ENCODE data around the gene MRPL58.
"Not testable (repeated sequence)": the region's sequence is repeated elsewhere in the genome, so short reads cannot be mapped to it uniquely, and the experiment has no call there.

Gene MRPL58

GRCh38 chr17:75012096-75012345 is 449 bp upstream of the MRPL58 start:
- no peak for DNase-seq (ENCODE audit: low read depth in 2 of 3, low spot score in 2 of 3)

GRCh38 chr17:75013092-75013559 is 656 bp downstream of the MRPL58 start:
- no peak for DNase-seq (ENCODE audit: low read depth in 2 of 3, low spot score in 2 of 3)

DNA sequence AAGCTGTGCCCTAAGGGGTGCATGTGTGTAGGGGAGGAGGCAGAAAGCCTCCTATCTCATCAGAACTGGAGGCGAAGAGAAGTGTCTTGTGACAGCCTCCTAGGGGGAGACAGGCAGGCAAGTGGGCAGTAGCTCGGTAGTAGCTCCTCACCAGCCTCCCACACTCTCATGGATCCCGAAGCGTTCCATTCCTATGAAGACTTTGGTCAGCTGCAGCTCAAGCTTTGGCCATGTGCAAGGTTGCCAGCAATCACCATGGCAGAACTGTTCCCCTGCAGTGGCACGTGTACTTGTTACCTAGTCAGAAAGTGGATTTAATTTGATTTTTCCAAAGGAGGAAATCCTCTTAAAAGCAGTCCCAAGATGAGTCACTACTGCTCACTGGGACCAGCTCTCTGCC is 6.7 kb downstream of the MRPL58 start:
- DNase-seq (ENCODE audit: low read depth in 2 of 3, low spot score in 2 of 3) = no peak

- DNase-seq (ENCODE audit: low read depth in 2 of 3, low spot score in 2 of 3) = no peak
Observed at GRCh38 chr17:75019710-75020109, 7.2 kb downstream of the MRPL58 start.

DNA sequence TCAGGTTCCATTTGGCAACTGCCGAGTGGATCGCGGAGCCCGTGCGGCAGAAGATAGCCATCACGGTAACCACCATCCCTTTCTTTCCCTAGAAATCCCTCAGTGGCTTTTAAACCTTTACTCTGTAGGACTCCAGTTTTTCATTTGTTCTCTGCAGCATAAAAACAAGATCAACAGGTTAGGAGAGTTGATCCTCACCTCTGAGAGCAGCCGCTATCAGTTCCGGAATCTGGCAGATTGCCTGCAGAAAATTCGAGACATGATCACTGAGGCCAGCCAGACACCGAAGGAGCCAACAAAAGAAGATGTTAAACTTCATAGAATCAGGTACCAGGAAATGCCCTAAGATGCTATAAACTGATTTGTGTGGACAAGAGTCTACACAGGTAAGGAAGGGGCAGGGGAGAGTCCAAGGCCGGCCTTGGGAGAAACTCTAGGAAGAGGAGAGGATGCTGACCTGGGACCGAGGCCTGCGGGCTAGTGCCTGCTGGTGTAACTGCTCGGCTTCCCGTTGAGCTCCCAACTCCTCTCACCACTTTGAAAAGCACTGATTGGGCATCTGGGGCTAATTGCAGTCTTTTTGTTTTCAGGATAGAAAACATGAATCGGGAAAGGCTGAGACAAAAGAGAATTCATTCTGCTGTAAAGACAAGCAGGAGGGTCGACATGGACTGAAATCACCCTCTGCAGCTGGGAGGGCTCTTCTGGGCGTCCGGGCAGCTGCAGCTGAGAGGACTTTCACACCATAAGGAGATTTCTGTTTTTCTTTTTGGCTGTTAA is 8.1 kb downstream of the MRPL58 start:
- no peak for DNase-seq (ENCODE audit: low read depth in 2 of 3, low spot score in 2 of 3)

GRCh38 chr17:75024686-75025397 is 12.4 kb downstream of the MRPL58 start:
- DNase-seq (ENCODE audit: low read depth in 2 of 3, low spot score in 2 of 3) = no peak

GRCh38 chr17:75025398-75025734 is 12.9 kb downstream of the MRPL58 start:
- DNase-seq (ENCODE audit: low read depth in 2 of 3, low spot score in 2 of 3) = not testable (repeated sequence)

DNA sequence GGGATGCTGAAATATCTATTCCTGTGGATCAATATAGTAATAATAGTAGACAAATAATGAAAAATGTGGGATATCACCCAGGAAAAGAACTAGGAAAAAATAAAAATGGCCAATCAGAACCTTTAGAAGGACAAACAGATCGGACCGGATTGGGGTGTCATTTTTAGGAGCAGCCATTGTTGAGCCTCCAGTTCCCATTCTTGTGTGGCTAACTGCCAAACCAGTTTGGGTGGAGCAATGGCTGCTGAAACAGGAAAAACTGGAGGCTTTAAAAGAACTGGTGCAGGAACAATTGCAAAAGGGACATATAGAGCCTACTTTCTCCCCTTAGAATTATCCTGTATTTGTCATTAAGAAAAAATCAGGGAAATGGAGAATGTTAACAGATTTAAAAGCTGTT is 14.2 kb downstream of the MRPL58 start:
- not testable (repeated sequence) for DNase-seq (ENCODE audit: low read depth in 2 of 3, low spot score in 2 of 3)

DNA sequence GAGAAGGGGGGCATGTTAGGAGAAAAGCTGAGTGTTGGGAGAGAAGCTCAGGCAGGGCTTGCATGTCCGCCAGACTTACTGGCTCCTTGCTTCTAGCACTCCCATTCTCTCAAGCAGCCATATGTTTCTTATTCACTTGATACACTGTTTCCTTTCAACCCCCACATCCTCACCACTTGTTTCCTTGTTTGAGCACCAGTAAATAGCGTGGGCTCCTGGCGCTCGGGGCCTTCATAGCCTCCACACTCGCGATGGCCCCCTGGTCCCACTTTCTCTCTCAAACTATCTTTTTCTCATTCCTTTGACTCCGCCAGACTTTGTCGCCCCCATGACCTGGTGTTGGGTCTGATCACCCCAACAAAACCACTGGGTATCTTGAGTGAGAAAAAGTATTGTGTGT is 17.7 kb downstream of the MRPL58 start:
- no peak for DNase-seq (ENCODE audit: low read depth in 2 of 3, low spot score in 2 of 3)

DNA sequence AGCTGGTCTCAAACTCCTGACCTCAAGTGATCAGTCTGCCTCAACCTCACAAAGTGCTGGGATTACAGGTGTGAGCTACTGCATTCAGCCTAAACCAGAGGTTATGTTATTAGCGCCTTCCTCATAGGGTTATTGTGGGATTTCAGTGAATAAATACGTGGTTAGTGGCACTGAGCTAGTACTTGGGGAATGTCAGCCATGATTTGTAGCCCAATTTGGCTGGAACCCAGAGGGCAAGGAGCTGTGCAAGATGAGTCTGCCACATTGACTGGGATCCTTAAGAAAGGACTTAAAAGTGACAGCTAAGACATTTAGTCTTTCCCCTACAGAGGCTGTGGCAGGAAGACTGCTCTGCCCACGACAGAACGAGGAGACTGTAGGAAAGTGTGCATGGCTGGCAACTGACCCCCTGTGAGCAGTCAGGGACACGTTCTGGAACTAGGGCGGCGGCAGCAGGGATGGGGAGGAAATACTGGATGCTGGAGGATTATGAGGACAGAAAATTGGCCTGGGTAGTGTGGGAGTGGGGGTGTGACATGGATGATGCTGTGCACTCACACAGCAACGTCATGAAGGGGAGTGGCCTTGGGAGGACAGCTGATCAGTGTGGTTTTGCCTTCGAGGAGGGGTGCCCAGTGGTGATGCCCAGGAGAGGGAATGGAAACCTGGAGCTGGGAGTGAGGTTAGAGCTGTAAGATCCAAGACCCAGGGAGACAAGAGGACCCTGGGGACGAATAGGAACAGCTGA is 19.7 kb downstream of the MRPL58 start:
- no peak for DNase-seq (ENCODE audit: low read depth in 2 of 3, low spot score in 2 of 3)

GRCh38 chr17:75032720-75033280 is 20.3 kb downstream of the MRPL58 start:
- no peak for DNase-seq (ENCODE audit: low read depth in 2 of 3, low spot score in 2 of 3)

- DNase-seq (ENCODE audit: low read depth in 2 of 3, low spot score in 2 of 3) = peak; percentile 88 to 100 (median 100)
Observed at GRCh38 chr17:75033346-75034235, 21.1 kb downstream of the MRPL58 start.

- peak; percentile 85 to 99 (median 98) for DNase-seq (ENCODE audit: low read depth in 2 of 3, low spot score in 2 of 3)
Observed at GRCh38 chr17:75034236-75034908, 21.9 kb downstream of the MRPL58 start.

DNA sequence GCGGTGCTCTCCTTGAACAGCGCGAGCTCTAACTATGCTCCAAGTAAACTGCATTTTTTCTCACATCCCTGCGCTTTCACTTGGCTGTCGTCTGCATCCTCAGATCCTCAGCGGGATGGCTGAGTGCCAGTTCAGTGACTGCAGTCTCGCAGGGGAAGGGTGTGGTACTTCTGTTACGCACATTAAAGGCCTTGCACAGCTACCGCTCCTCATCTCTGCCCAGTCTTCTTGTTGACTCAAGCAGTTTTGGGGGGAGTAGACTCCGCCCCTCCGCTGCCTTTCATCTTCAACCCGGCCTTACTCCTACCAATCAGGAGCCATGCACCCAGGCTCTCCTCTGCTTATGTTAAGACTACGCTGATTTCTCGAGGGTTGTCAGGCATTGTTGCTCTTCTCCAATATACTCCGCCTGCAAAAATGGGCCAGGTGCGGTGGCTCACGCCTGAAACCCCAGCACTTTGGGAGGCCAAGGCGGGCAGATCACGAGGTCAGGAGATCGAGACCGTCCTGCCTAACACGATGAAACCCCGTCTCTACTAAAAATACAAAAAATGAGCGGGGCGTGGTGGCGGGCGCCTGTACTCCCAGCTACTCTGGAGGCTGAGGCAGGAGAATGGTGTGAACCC is 24.3 kb downstream of the MRPL58 start:
- DNase-seq (ENCODE audit: low read depth in 2 of 3, low spot score in 2 of 3) = no peak

GRCh38 chr17:75039238-75039637 is 26.8 kb downstream of the MRPL58 start:
- DNase-seq (ENCODE audit: low read depth in 2 of 3, low spot score in 2 of 3) = no peak

DNA sequence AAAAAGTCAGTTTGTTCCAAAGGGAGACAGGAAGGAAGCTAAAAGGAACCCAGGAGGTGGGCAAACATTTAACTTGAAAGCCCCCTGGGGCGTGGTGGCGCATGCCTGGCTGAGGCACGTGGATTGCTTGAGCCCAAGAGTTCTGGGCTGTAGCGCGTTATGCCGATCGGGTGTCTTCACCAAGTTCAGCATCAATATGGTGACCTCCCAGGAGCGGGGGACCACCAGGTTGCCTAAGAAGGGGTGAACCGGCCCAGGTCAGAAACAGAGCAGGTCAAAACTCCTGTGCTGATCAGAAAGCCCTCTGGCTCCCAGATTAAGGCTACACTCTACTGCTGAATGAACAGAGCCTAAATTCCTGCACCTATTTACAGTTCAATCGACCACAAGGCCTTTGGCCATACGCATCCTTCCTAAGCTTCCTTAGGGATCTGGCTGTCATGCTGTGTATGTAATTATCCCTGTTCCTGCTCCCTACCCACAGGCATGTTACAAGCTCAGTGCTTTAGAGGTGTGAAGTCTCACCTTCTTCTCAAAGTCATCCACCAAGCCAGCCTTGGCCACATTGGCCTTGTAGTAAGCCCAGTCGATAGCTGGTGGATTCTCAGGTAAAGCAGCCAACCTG is 29.3 kb downstream of the MRPL58 start:
- DNase-seq (ENCODE audit: low read depth in 2 of 3, low spot score in 2 of 3) = no peak

DNA sequence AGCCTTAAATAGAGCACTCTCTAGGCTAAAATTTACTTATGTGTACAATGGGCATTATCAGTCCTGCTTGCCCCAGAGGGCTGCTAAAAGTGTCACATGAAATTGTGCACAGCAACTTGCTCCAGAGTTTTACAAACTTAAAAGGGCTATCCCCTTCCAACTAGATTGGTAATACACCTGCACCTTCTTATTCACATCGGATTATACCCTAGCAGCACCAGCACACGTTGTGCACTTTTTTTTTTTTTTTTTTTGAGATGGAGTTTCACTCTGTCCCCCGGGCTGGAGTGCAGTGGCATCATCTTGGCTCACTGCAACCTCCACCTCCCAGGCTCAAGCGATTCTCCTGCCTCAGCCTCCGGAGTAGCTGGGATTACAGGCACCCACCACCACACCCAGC is 31.3 kb downstream of the MRPL58 start:
- not testable (repeated sequence) for DNase-seq (ENCODE audit: low read depth in 2 of 3, low spot score in 2 of 3)

DNA sequence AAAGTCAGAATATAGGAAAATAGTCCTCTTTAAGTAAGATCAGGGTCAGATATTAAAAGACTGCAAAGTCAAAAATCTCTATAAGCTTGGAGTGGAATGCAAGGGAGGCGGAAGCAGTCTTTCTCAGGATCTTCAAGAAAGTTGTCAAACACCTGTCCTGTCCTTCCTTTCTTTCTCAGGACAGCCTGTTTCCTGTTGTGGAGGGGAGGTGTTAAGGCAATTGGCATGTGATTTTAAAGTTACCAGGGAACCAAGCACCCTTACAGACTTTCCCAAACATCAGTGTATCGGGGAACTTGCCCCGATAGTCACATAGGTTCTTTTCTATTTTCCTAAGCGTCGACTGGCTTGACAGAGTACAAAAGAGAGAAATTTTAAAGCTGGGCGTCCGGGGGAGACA is 32.2 kb downstream of the MRPL58 start:
- DNase-seq (ENCODE audit: low read depth in 2 of 3, low spot score in 2 of 3) = no peak

DNA sequence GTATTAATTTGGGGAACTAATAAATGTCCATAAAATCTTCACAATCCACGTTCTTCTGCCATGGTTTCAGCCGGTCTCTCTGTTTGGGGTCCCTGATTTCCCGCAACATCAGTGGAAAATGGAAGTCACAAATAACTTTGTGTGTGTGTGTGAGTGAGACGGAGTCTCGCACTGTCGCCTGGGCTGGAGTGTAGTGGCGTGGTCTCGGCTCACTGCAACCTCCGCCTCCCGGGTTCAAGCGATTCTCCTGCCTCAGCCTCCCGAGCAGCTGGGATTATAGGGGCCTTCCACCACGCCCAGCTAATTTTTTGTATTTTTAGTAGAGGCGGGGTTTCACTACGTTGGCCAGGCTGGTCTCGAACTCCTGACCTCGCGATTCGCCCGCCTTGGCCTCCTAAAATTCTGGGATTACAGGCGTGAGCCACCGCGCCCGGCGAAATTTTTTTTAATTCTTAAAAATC is 33.5 kb downstream of the MRPL58 start:
- DNase-seq (ENCODE audit: low read depth in 2 of 3, low spot score in 2 of 3) = not testable (repeated sequence)
